Naive thymus-derived CD4-positive, alpha-beta T cell (primary cell): ENCODE measurements around the gene GRM2. TPM values are rescaled to one million over a fixed set of nuclear protein-coding genes. Genes with fewer than 3 reads are reported as not detected.

ENCODE experiments used
- ATAC-seq: fragments of 150-1000 bp; cut with Tn5 transposase; 2 replicates; pipeline ENCODE4 v1.10.0; 2021; ENCODE audit warnings: mild to moderate bottlenecking, moderate library complexity
- CTCF ChIA-PET: fragments of 350-600 bp; sonication (Branson Sonifier 250); formaldehyde crosslinking; loops from one replicate; lab custom pipeline; 2021; ENCODE audit warnings: antibody characterized with exemption; lab: Charles Lee
- POLR2A ChIA-PET: fragments of 350-600 bp; sonication (Branson Sonifier 250); formaldehyde crosslinking; loops from one replicate; lab custom pipeline; 2021; ENCODE audit warnings: antibody characterized with exemption, inconsistent platforms; lab: Charles Lee
- DNase-seq, 9 donors: peaks; one replicate each; pipeline versions ENCODE4 v3.0.0 to v3.0.0-alpha.2; 2020 to 2022; ENCODE audit warnings: mixed read lengths in 1 of 9
- H3K27ac ChIP-seq: one replicate; pipeline ENCODE4 v1.7.0; 2013; ENCODE audit warnings: mild to moderate bottlenecking, low read depth, low read length, moderate library complexity
- H3K27me3 ChIP-seq, 2 donors: one replicate each; pipeline ENCODE4 v1.7.0; 2013; ENCODE audit warnings: low read length in 2 of 2, mild to moderate bottlenecking in 2 of 2, moderate library complexity in 2 of 2; ENCODE audit not compliant: control insufficient read depth in 2 of 2, insufficient read depth in 2 of 2
- H3K36me3 ChIP-seq, 3 experiments: 1 replicate in 2 of 3; 2 replicates in 1 of 3; pipeline ENCODE4 v1.7.0; 2013; ENCODE audit warnings: low read length in 3 of 3, mild to moderate bottlenecking in 3 of 3, moderate library complexity in 1 of 3; ENCODE audit not compliant: insufficient read depth in 3 of 3, control insufficient read depth in 2 of 3
- H3K4me1 ChIP-seq, 2 donors: one replicate each; pipeline ENCODE4 v1.7.0; 2013; ENCODE audit warnings: low read length in 2 of 2, mild to moderate bottlenecking in 2 of 2, moderate library complexity in 1 of 2; ENCODE audit not compliant: control insufficient read depth in 2 of 2, insufficient read depth in 2 of 2
- H3K4me3 ChIP-seq: 2 replicates; pipeline ENCODE4 v1.7.0; 2013; ENCODE audit warnings: mild to moderate bottlenecking, low read length
- H3K9me3 ChIP-seq, 3 experiments: 1 replicate in 2 of 3; 2 replicates in 1 of 3; pipeline ENCODE4 v1.7.0; 2013; ENCODE audit warnings: low read length in 3 of 3; ENCODE audit not compliant: control insufficient read depth in 2 of 3
- H3K27ac Mint-ChIP-seq, 9 donors: one replicate each; pipeline ENCODE4 v1.8.0; 2020 to 2022; ENCODE audit warnings: mixed read lengths in 9 of 9, mild to moderate bottlenecking in 8 of 9, moderate library complexity in 5 of 9, inconsistent platforms in 2 of 9
- H3K27me3 Mint-ChIP-seq, 5 donors: one replicate each; pipeline ENCODE4 v1.8.0; 2021 to 2022; ENCODE audit warnings: mixed read lengths in 5 of 5, mild to moderate bottlenecking in 1 of 5
- H3K36me3 Mint-ChIP-seq, 5 donors: one replicate each; pipeline ENCODE4 v1.8.0; 2020 to 2022; ENCODE audit warnings: mixed read lengths in 5 of 5, mild to moderate bottlenecking in 3 of 5, inconsistent platforms in 1 of 5
- H3K4me1 Mint-ChIP-seq, 7 donors: one replicate each; pipeline ENCODE4 v1.8.0; 2020 to 2022; ENCODE audit warnings: mixed read lengths in 7 of 7, mild to moderate bottlenecking in 3 of 7, inconsistent platforms in 1 of 7
- H3K4me3 Mint-ChIP-seq, 10 donors: one replicate each; pipeline ENCODE4 v1.8.0; 2020 to 2022; ENCODE audit warnings: mild to moderate bottlenecking in 10 of 10, mixed read lengths in 10 of 10, moderate library complexity in 6 of 10, inconsistent platforms in 2 of 10
- H3K9me3 Mint-ChIP-seq, 11 donors: one replicate each; pipeline ENCODE4 v1.8.0; 2020 to 2022; ENCODE audit warnings: mixed read lengths in 11 of 11, mild to moderate bottlenecking in 4 of 11, inconsistent platforms in 1 of 11, moderate library complexity in 1 of 11
- intact Hi-C, 2 donors: fragments of 100-400 bp; cut with micrococcal nuclease; formaldehyde crosslinking; loops; one replicate each; pipeline ENCODE4 v1.15.1; 2023
- polyA plus RNA-seq, 2 donors: library from polyadenylated mRNA; unstranded; fragments of 300-500 nt; fragmentation: Illumina TruSeq; gene quantifications; one replicate each; pipeline ENCODE4 v1.2.3, GENCODE V29; 2021
- total RNA-seq, 6 experiments: library from RNA in 5 of 6; stranded (reverse) in 5 of 6; gene quantifications; 1 replicate in 5 of 6; 2 replicates in 1 of 6; pipeline ENCODE4 v1.2.3 and lab custom pipeline; 2021 to 2026

The GRM2 gene
- total and polyA plus RNA-seq, 7 experiments from 2014 or later = 0.14 to 5.1 (median 3.0) TPM; not detected in 1

- Histone ChIP-seq H3K27ac (no peak overlapping the region), H3K4me1 (no peaks in the 10 kb centered on the region), H3K36me3 (peaks cover 0 to 18% (median 0%) of the 10 kb centered on the region in 3 experiments), H3K9me3 (no peaks in the 10 kb centered on the region), H3K4me3 (no peak overlapping the region), H3K27me3 (no peaks in the 10 kb centered on the region)
- CTCF ChIA-PET = interaction anchor here (1.0 kb wide), 1 partner anchor 18 kb away, joined by 7 read pairs; no protein-coding TSS in a partner anchor
- no peak for ATAC-seq
- Mint-ChIP-seq H3K27ac (peak overlapping the region in 3 of 9 donors; percentile 5 to 58 (median 51)), H3K4me3 (peak overlapping the region in 1 of 10 donors; percentile 47), H3K9me3 (no peaks in the 10 kb centered on the region), H3K4me1 (peaks cover 10 to 45% (median 30%) of the 10 kb centered on the region in 7 donors), H3K36me3 (peaks cover 0 to 5% (median 0%) of the 10 kb centered on the region in 5 donors), H3K27me3 (peaks cover 0 to 11% (median 0%) of the 10 kb centered on the region in 5 donors)
- POLR2A ChIA-PET = no interaction called here
- DNase-seq = no peak
- intact Hi-C loops = no loop called here
Observed at GRCh38 chr3:51708216-51708845, 1.5 kb downstream of the GRM2 start.

GRCh38 chr3:51709004-51709420, 2.1 kb downstream of the GRM2 start:
- CTCF ChIA-PET = no interaction called here
- POLR2A ChIA-PET = no interaction called here
- peak in 1 of 9 donors; percentile 2 for DNase-seq
- Mint-ChIP-seq H3K27me3 (peaks cover 0 to 11% (median 0%) of the 10 kb centered on the region in 5 donors), H3K9me3 (no peaks in the 10 kb centered on the region), H3K4me1 (peaks cover 11 to 45% (median 30%) of the 10 kb centered on the region in 7 donors), H3K4me3 (no peak overlapping the region), H3K36me3 (peaks cover 0 to 12% (median 0%) of the 10 kb centered on the region in 5 donors), H3K27ac (peak overlapping the region in 1 of 9 donors; percentile 5)
- no peaks in the 10 kb centered on the region for H3K4me1 ChIP-seq
- no peak overlapping the region for H3K27ac ChIP-seq
- peaks cover 0 to 11% (median 0%) of the 10 kb centered on the region in 3 experiments for H3K36me3 ChIP-seq
- intact Hi-C loops = no loop called here
- no peaks in the 10 kb centered on the region for H3K9me3 ChIP-seq
- H3K27me3 ChIP-seq = no peaks in the 10 kb centered on the region
- no peak for ATAC-seq
- H3K4me3 ChIP-seq = no peak overlapping the region

DNA sequence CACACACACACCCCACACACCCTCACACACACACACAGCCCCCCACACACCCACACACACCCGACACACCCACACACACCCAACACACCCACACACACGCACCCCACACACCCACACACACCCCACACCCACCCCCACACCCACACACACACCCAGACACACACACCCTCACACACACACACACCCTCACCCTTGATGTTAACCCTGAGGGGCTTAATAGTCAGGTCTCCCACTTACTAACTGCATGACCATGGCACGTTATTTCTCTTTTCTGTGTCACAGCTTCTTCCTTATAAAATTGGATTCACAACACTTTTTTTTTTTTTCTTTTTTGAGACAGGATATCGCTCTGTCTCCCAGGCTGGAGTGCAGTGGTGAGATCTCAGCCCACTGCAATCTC, 2.8 kb downstream of the GRM2 start:
- H3K27ac ChIP-seq = no peak overlapping the region
- Mint-ChIP-seq H3K4me1 (peaks cover 11 to 39% (median 30%) of the 10 kb centered on the region in 7 donors), H3K9me3 (no peaks in the 10 kb centered on the region), H3K4me3 (peak overlapping the region in 3 of 10 donors; percentile 10 to 55 (median 27)), H3K36me3 (peaks cover 0 to 16% (median 0%) of the 10 kb centered on the region in 5 donors), H3K27me3 (peaks cover 0 to 11% (median 0%) of the 10 kb centered on the region in 5 donors), H3K27ac (peak overlapping the region in 5 of 9 donors; percentile 13 to 79 (median 51))
- H3K36me3 ChIP-seq = peaks cover 0 to 5% (median 0%) of the 10 kb centered on the region in 3 experiments
- ChIA-PET CTCF (no interaction called here), POLR2A (no interaction called here)
- no peaks in the 10 kb centered on the region for H3K9me3 ChIP-seq
- intact Hi-C loops = loop anchor here in 1 of 2 donors (10.0 kb wide), 1 partner anchor 435 kb away; no protein-coding TSS in a partner anchor
- no peaks in the 10 kb centered on the region for H3K27me3 ChIP-seq
- no peak overlapping the region for H3K4me3 ChIP-seq
- DNase-seq = no peak
- no peak for ATAC-seq
- H3K4me1 ChIP-seq = no peaks in the 10 kb centered on the region

GRCh38 chr3:51710631-51711351, 3.9 kb downstream of the GRM2 start:
- peak in 1 of 9 donors; percentile 22 for DNase-seq
- Histone ChIP-seq H3K4me1 (no peaks in the 10 kb centered on the region), H3K9me3 (no peaks in the 10 kb centered on the region), H3K4me3 (no peak overlapping the region), H3K27me3 (no peaks in the 10 kb centered on the region), H3K36me3 (no peaks in the 10 kb centered on the region), H3K27ac (no peak overlapping the region)
- intact Hi-C loops = loop anchor here in 1 of 2 donors (10.0 kb wide), 1 partner anchor 434 kb away; no protein-coding TSS in a partner anchor
- Mint-ChIP-seq H3K36me3 (peaks cover 0 to 21% (median 3%) of the 10 kb centered on the region in 5 donors), H3K4me1 (peaks cover 9 to 33% (median 24%) of the 10 kb centered on the region in 7 donors), H3K27me3 (peaks cover 0 to 11% (median 0%) of the 10 kb centered on the region in 5 donors), H3K4me3 (no peak overlapping the region), H3K27ac (peak overlapping the region in 2 of 9 donors; percentile 13 to 49), H3K9me3 (no peaks in the 10 kb centered on the region)
- ATAC-seq = no peak
- CTCF ChIA-PET = no interaction called here
- POLR2A ChIA-PET = no interaction called here

DNA sequence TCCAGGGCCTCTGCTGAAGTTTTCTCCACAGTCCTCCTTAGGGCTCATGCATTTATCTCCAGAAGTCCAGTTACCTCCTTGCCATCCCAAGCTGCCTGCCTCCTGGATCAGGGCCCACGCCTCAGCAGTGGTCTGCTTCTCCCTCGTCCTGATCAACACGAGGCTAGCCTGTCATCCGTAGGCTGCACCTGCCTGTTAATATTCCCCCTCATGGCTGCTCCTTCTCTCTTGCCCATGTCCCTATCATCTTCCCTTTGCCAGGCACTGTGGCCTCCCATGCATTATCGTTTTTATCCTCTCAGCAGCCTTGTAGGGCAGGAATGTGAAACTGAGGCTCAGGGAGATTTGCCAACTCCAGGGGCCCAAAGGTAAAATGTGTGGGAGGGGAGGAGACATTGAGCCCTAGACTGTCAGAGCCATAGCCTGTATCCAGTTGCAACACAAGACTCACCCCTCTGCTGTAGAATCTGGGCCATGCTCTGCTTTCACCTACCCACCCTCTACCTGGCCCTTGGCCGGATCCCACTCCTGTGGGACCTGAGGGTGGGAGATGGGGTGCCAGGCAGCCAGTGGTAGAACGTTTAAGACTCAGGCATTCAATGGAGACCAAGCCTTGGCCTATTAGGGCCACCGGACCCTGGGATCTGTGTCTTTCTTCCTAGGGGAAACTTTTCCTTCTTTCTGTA, 4.6 kb downstream of the GRM2 start:
- Mint-ChIP-seq H3K4me3 (no peak overlapping the region), H3K4me1 (peaks cover 3 to 26% (median 18%) of the 10 kb centered on the region in 7 donors), H3K36me3 (peaks cover 0 to 22% (median 3%) of the 10 kb centered on the region in 5 donors), H3K27ac (peak overlapping the region in 2 of 9 donors; percentile 49 to 61), H3K9me3 (no peaks in the 10 kb centered on the region), H3K27me3 (peaks cover 0 to 11% (median 0%) of the 10 kb centered on the region in 5 donors)
- Histone ChIP-seq H3K9me3 (no peaks in the 10 kb centered on the region), H3K4me1 (no peaks in the 10 kb centered on the region), H3K36me3 (no peaks in the 10 kb centered on the region), H3K27me3 (no peaks in the 10 kb centered on the region), H3K4me3 (no peak overlapping the region), H3K27ac (no peak overlapping the region)
- POLR2A ChIA-PET = no interaction called here
- DNase-seq (no peak), ATAC-seq (no peak)
- intact Hi-C loops = loop anchor here in 1 of 2 donors (10.0 kb wide), 1 partner anchor 433 kb away; no protein-coding TSS in a partner anchor
- CTCF ChIA-PET = no interaction called here

DNA sequence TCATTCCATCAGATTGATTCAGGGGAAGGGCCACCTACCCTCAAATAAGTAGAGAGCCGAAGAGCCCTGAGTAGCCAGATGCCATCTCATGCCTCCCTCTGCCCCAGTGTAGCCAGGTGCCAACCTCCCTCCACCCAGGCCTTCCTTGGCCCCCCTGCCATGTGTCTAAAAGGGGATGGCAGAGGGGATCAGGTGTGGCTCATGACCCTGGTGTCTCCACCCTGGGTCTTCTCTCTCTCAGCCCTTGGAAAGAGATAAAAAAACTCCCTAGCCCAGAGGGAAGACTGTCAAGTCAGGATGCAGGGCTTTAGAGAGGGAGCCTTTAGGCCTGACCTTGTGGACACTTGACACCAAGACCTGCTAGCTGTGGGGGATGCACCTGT, 5.2 kb downstream of the GRM2 start:
- POLR2A ChIA-PET = interaction anchor here (0.5 kb wide), 1 partner anchor 468 kb away, joined by 3 read pairs; no protein-coding TSS in a partner anchor
- H3K4me1 Mint-ChIP-seq = peaks cover 3 to 25% (median 18%) of the 10 kb centered on the region in 7 donors
- H3K27ac ChIP-seq = no peak overlapping the region
- H3K9me3 Mint-ChIP-seq = no peaks in the 10 kb centered on the region
- H3K4me1 ChIP-seq = no peaks in the 10 kb centered on the region
- H3K36me3 Mint-ChIP-seq = peaks cover 0 to 22% (median 4%) of the 10 kb centered on the region in 5 donors
- no peaks in the 10 kb centered on the region for H3K36me3 ChIP-seq
- CTCF ChIA-PET = no interaction called here
- no peaks in the 10 kb centered on the region for H3K27me3 ChIP-seq
- DNase-seq (no peak), ATAC-seq (no peak)
- H3K4me3 Mint-ChIP-seq = no peak overlapping the region
- peaks cover 0 to 10% (median 0%) of the 10 kb centered on the region in 5 donors for H3K27me3 Mint-ChIP-seq
- no peak overlapping the region for H3K4me3 ChIP-seq
- intact Hi-C loops = loop anchor here in 1 of 2 donors (10.0 kb wide), 1 partner anchor 433 kb away; no protein-coding TSS in a partner anchor
- H3K9me3 ChIP-seq = no peaks in the 10 kb centered on the region
- no peak overlapping the region for H3K27ac Mint-ChIP-seq
